GM13977 (cell line): ENCODE data around the gene SEMA4D.

Experiments used
- DNase-seq: peaks from one replicate; pipeline ENCODE4 v3.0.0; 2012; ENCODE audit warnings: low spot score
- in situ Hi-C: fragments of 300-500 bp; cut with MboI; formaldehyde crosslinking; loops from one replicate; pipeline ENCODE4 v1.12.0; 2022; ENCODE audit warnings: low sequenced_read_pairs, low pct_unique_long_range_greater_than_20kb, mixed read lengths, inconsistent platforms; ENCODE audit not compliant: unreplicated experiment
- TF ChIP-seq, protein P1 (sequence below): IDR thresholded peaks from 2 replicates; pipeline ENCODE4 v1.5.1; 2012; ENCODE audit warnings: mild to moderate bottlenecking, control low read depth; ENCODE audit not compliant: insufficient read depth; ENCODE audit errors: extremely low read depth, missing control alignments

SEMA4D gene

GRCh38 chr9:89410022-89410421 is 87.9 kb downstream of the SEMA4D start:
- TF ChIP-seq, protein P1, sequence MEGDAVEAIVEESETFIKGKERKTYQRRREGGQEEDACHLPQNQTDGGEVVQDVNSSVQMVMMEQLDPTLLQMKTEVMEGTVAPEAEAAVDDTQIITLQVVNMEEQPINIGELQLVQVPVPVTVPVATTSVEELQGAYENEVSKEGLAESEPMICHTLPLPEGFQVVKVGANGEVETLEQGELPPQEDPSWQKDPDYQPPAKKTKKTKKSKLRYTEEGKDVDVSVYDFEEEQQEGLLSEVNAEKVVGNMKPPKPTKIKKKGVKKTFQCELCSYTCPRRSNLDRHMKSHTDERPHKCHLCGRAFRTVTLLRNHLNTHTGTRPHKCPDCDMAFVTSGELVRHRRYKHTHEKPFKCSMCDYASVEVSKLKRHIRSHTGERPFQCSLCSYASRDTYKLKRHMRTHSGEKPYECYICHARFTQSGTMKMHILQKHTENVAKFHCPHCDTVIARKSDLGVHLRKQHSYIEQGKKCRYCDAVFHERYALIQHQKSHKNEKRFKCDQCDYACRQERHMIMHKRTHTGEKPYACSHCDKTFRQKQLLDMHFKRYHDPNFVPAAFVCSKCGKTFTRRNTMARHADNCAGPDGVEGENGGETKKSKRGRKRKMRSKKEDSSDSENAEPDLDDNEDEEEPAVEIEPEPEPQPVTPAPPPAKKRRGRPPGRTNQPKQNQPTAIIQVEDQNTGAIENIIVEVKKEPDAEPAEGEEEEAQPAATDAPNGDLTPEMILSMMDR = no peak
- no peak for DNase-seq
- in situ Hi-C loops = no loop called here

- DNase-seq = no peak
- in situ Hi-C loops = no loop called here
- TF ChIP-seq, protein P1 = no peak
Measured at GRCh38 chr9:89409466-89409865, 88.4 kb downstream of the SEMA4D start.

- no peak for DNase-seq
- in situ Hi-C loops = no loop called here
- TF ChIP-seq, protein P1 = no peak
Measured at GRCh38 chr9:89408628-89409101, 89.2 kb downstream of the SEMA4D start.

DNA sequence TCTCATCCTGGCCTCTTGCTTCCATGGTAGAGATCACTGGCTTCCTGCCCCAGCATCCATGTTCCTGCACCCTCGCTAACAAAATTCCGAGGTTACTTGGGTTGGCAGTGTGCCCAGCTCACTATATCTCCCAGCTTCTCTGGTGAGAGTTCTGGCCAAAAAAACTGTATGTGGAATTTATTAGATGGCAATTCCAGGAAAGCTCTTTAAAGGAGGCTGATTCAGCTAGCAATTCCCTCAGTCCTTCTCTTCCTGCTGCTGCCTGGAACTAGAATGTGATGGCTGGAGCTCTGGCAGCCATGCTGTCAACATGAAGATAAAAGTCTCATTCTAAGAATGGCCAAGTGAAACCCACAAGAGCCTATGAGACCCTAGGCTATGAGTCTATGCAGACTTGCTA is 90.8 kb downstream of the SEMA4D start:
- in situ Hi-C loops = no loop called here
- no peak for DNase-seq
- TF ChIP-seq, protein P1 = no peak

- TF ChIP-seq, protein P1 = no peak
- DNase-seq = peak; percentile 69
- in situ Hi-C loops = no loop called here
Measured at GRCh38 chr9:89405826-89406225, 92.1 kb downstream of the SEMA4D start.

DNA sequence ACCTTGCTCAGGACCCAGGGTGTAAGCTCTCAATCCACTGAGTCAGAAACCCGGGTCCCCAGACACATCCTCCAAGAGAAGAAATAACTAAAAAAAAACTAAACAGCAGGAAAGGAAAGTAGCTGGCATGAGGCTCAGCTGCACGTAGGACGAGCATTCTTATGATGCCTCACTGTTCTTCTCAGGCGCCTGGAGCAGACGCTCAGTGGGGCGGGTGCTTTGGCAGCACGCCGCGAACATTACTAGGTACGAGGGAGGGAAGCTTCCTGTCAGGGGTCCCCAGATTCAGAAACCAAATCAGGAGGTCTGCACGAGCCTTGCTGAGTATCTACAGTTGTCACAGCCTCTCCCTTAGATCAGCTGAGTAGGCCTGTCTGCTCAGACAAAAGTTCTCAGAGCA is 93.8 kb downstream of the SEMA4D start:
- TF ChIP-seq, protein P1 = no peak
- in situ Hi-C loops = no loop called here
- no peak for DNase-seq
